Suppressor macrophage (primary cell): ENCODE data around the gene TTC24.
"Not testable (repeated sequence)": the region's sequence is repeated elsewhere in the genome, so short reads cannot be mapped to it uniquely, and the experiment has no call there.

Experiments used
- DNase-seq, 4 experiments: peaks; one replicate each; pipeline ENCODE4 v3.0.0-alpha.2; 2020 to 2022

The TTC24 gene

GRCh38 chr1:156610072-156610471 is 30.5 kb downstream of the TTC24 start:
- DNase-seq = not testable (repeated sequence)

GRCh38 chr1:156612666-156613065 is 33.1 kb downstream of the TTC24 start:
- DNase-seq = peak; percentile 33 to 66 (median 53)

- no peak for DNase-seq
Measured at GRCh38 chr1:156615946-156616345, 36.4 kb downstream of the TTC24 start.

- peak in 3 of 4 experiments; percentile 34 to 49 (median 35) for DNase-seq
Measured at GRCh38 chr1:156616463-156616862, 36.9 kb downstream of the TTC24 start.

GRCh38 chr1:156618853-156619581 is 39.5 kb downstream of the TTC24 start, which contains the start of gene HAPLN2:
Gene HAPLN2 (plus strand): TSS chr1:156619415. CDS start chr1:156623491, 4,076 bp downstream.
- peak in 2 of 4 experiments; percentile 16 to 34 for DNase-seq

GRCh38 chr1:156619582-156619955 is 40.0 kb downstream of the TTC24 start:
- DNase-seq = no peak

GRCh38 chr1:156622581-156623297 is 43.2 kb downstream of the TTC24 start:
- DNase-seq = no peak

- DNase-seq = peak; percentile 53 to 82 (median 64)
Measured at GRCh38 chr1:156623946-156624813, 44.7 kb downstream of the TTC24 start.

- peak in 2 of 4 experiments; percentile 10 to 20 for DNase-seq
Measured at GRCh38 chr1:156624814-156625435, 45.4 kb downstream of the TTC24 start.

GRCh38 chr1:156625436-156626078 is 46.0 kb downstream of the TTC24 start:
- DNase-seq = peak; percentile 63 to 85 (median 76)

GRCh38 chr1:156626079-156626438 is 46.5 kb downstream of the TTC24 start:
- DNase-seq = no peak

GRCh38 chr1:156627313-156627880 is 47.9 kb downstream of the TTC24 start:
- peak; percentile 63 to 76 (median 72) for DNase-seq

- DNase-seq = no peak
Measured at GRCh38 chr1:156629823-156630449, 50.4 kb downstream of the TTC24 start.

- DNase-seq = not testable (repeated sequence)
Measured at GRCh38 chr1:156631152-156631551, 51.6 kb downstream of the TTC24 start.

GRCh38 chr1:156632355-156632754 is 52.8 kb downstream of the TTC24 start:
- no peak for DNase-seq
